ENCODE measurements around the gene RBM43. TPM values are rescaled to one million over a fixed set of nuclear protein-coding genes. Genes with fewer than 3 reads are reported as not detected.

RBM43 gene
- polyA plus RNA-seq, 1 donor, result 15.8 TPM

GRCh38 chr2:151228847-151229512, 32.7 kb downstream of the RBM43 start:
- no peak for DNase-seq

- DNase-seq, result no peak
Observed at GRCh38 chr2:151217343-151217742, 44.3 kb downstream of the RBM43 start.

- no peak for DNase-seq
Observed at GRCh38 chr2:151207100-151207499, 54.6 kb downstream of the RBM43 start.

- DNase-seq, result no peak
Observed at GRCh38 chr2:151206446-151206968, 55.2 kb downstream of the RBM43 start.

- no peak for DNase-seq
Observed at GRCh38 chr2:151205571-151205970, 56.1 kb downstream of the RBM43 start.

- no peak for DNase-seq
Observed at GRCh38 chr2:151204756-151205155, 56.9 kb downstream of the RBM43 start.

GRCh38 chr2:151200844-151201243, 60.8 kb downstream of the RBM43 start:
- DNase-seq, result no peak

- no peak for DNase-seq
Observed at GRCh38 chr2:151200277-151200676, 61.4 kb downstream of the RBM43 start.

GRCh38 chr2:151198645-151199044, 63.0 kb downstream of the RBM43 start:
- no peak for DNase-seq

Other genes with a start within 250 kb of the RBM43 start
- 10.4 TPM for gene NMI, start 27.8 kb upstream of the RBM43 start, polyA plus RNA-seq (ENCODE audit: insufficient read length)
- 1.4 TPM for gene TNFAIP6, start 95.7 kb upstream of the RBM43 start, polyA plus RNA-seq (ENCODE audit: insufficient read length)
- 52.6 TPM for gene RIF1, start 148.0 kb upstream of the RBM43 start, polyA plus RNA-seq (ENCODE audit: insufficient read length)

All from left kidney (tissue), 2 donors.